Measurements from ENCODE around the gene STARD9. TPM values are rescaled to one million over a fixed set of nuclear protein-coding genes. Genes with fewer than 3 reads are reported as not detected.

Gene STARD9
- polyA plus RNA-seq, 1 donor (not counting 4 experiments of a cell fraction or from before 2014, with no cell fraction given), result 0.76 TPM

- dilution Hi-C loops (cut with MboI; ENCODE audit: extremely low pct_ligation_motif_present, low sequenced_read_pairs), result no loop called here
- peak overlapping the region; percentile 63 to 76 (median 64) for H3K4me3 ChIP-seq (ENCODE audit: control insufficient read depth in 2 of 3, extremely low read depth in 1 of 3, insufficient read depth in 2 of 3, low read depth in 1 of 3, low read length in 3 of 3)
- no peak for FAIRE-seq
Measured at GRCh38 chr15:42737529-42738328, 162.3 kb downstream of the STARD9 start.

GRCh38 chr15:42741710-42742109 lies 166.3 kb downstream of the STARD9 start:
- H2AFZ ChIP-seq (ENCODE audit: control insufficient read depth, low read length), result no peak overlapping the region
- peaks cover 3 to 6% of the 10 kb centered on the region in 2 experiments for H3K36me3 ChIP-seq (ENCODE audit: control insufficient read depth in 2 of 2, extremely low read depth in 1 of 2, insufficient read depth in 2 of 2, low read length in 2 of 2)
- H3K27ac ChIP-seq (ENCODE audit: control insufficient read depth, insufficient read depth, low read length), result no peak overlapping the region
- dilution Hi-C loops (cut with MboI; ENCODE audit: extremely low pct_ligation_motif_present, low sequenced_read_pairs), result no loop called here
- no peaks in the 10 kb centered on the region for H4K20me1 ChIP-seq (ENCODE audit: control insufficient read depth, extremely low read depth, insufficient read depth, low read length)
- no peak overlapping the region for H3K4me2 ChIP-seq (ENCODE audit: control insufficient read depth, extremely low read depth, insufficient read depth, low read depth, low read length)
- H3K27me3 ChIP-seq (ENCODE audit: control insufficient read depth, extremely low read depth, insufficient read depth, low read length), result no peaks in the 10 kb centered on the region
- no peak for DNase-seq (ENCODE audit: low read depth, low spot score)
- peaks cover 5% of the 10 kb centered on the region for H3K4me1 ChIP-seq (ENCODE audit: control insufficient read depth, extremely low read depth, insufficient read depth, low read length)
- TF ChIP-seq, protein P1, sequence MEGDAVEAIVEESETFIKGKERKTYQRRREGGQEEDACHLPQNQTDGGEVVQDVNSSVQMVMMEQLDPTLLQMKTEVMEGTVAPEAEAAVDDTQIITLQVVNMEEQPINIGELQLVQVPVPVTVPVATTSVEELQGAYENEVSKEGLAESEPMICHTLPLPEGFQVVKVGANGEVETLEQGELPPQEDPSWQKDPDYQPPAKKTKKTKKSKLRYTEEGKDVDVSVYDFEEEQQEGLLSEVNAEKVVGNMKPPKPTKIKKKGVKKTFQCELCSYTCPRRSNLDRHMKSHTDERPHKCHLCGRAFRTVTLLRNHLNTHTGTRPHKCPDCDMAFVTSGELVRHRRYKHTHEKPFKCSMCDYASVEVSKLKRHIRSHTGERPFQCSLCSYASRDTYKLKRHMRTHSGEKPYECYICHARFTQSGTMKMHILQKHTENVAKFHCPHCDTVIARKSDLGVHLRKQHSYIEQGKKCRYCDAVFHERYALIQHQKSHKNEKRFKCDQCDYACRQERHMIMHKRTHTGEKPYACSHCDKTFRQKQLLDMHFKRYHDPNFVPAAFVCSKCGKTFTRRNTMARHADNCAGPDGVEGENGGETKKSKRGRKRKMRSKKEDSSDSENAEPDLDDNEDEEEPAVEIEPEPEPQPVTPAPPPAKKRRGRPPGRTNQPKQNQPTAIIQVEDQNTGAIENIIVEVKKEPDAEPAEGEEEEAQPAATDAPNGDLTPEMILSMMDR (optimal IDR thresholded peaks at IDR 0.05 in 1 of 3, IDR thresholded peaks at IDR 0.05 in 1 of 3, conservative IDR thresholded peaks at IDR 0.05 in 1 of 3; ENCODE audit: extremely low read depth in 1 of 3, insufficient read depth in 2 of 3, low read length in 3 of 3), result no peak
- TF ChIP-seq EZH2 (IDR thresholded peaks at IDR 0.05; ENCODE audit: low read length), result no peak
- no peaks in the 10 kb centered on the region for H3K9me1 ChIP-seq (ENCODE audit: control insufficient read depth, extremely low read depth, insufficient read depth, low read length)
- H3K79me2 ChIP-seq (ENCODE audit: control insufficient read depth, insufficient read depth, low read length), result no peaks in the 10 kb centered on the region
- H3K9ac ChIP-seq (ENCODE audit: control insufficient read depth, extremely low read depth, insufficient read depth, low read length), result no peak overlapping the region
- FAIRE-seq, result no peak
- H3K4me3 ChIP-seq (ENCODE audit: control insufficient read depth in 2 of 3, extremely low read depth in 1 of 3, insufficient read depth in 2 of 3, low read depth in 1 of 3, low read length in 3 of 3), result no peak overlapping the region
- no peaks in the 10 kb centered on the region for H3K9me3 ChIP-seq (ENCODE audit: control insufficient read depth, low read depth, low read length)

More at GRCh38 chr15:42737529-42738328, 162.3 kb downstream of the STARD9 start:
- Histone ChIP-seq H2AFZ (ENCODE audit: control insufficient read depth, low read length) (peak overlapping the region; percentile 81), H3K36me3 (ENCODE audit: control insufficient read depth in 2 of 2, extremely low read depth in 1 of 2, insufficient read depth in 2 of 2, low read length in 2 of 2) (peaks cover 7 to 21% of the 10 kb centered on the region in 2 experiments), H3K27me3 (ENCODE audit: control insufficient read depth, extremely low read depth, insufficient read depth, low read length) (no peaks in the 10 kb centered on the region), H3K79me2 (ENCODE audit: control insufficient read depth, insufficient read depth, low read length) (peaks cover 4% of the 10 kb centered on the region), H3K4me1 (ENCODE audit: control insufficient read depth, extremely low read depth, insufficient read depth, low read length) (peaks cover 12% of the 10 kb centered on the region), H3K27ac (ENCODE audit: control insufficient read depth, insufficient read depth, low read length) (peak overlapping the region; percentile 76), H3K4me2 (ENCODE audit: control insufficient read depth, extremely low read depth, insufficient read depth, low read depth, low read length) (peak overlapping the region; percentile 90), H3K9me3 (ENCODE audit: control insufficient read depth, low read depth, low read length) (no peaks in the 10 kb centered on the region), H3K9me1 (ENCODE audit: control insufficient read depth, extremely low read depth, insufficient read depth, low read length) (no peaks in the 10 kb centered on the region), H4K20me1 (ENCODE audit: control insufficient read depth, extremely low read depth, insufficient read depth, low read length) (no peaks in the 10 kb centered on the region), H3K9ac (ENCODE audit: control insufficient read depth, extremely low read depth, insufficient read depth, low read length) (peak overlapping the region; percentile 81)
- TF ChIP-seq, protein P1 (optimal IDR thresholded peaks at IDR 0.05 in 1 of 3, IDR thresholded peaks at IDR 0.05 in 1 of 3, conservative IDR thresholded peaks at IDR 0.05 in 1 of 3; ENCODE audit: extremely low read depth in 1 of 3, insufficient read depth in 2 of 3, low read length in 3 of 3), result peak; percentile 49 to 60 (median 60)
- no peak for TF ChIP-seq EZH2 (IDR thresholded peaks at IDR 0.05; ENCODE audit: low read length)
- DNase-seq (ENCODE audit: low read depth, low spot score), result no peak

Data from keratinocyte (primary cell).